Smooth muscle cell (in vitro differentiated cells): ENCODE measurements around the gene ADCK1. TPM values are rescaled to one million over a fixed set of nuclear protein-coding genes. Genes with fewer than 3 reads are reported as not detected.

Experiments used
- DNase-seq: peaks from one replicate; lab custom pipeline; 2025; ENCODE audit not compliant: unreplicated experiment; lab: John Stamatoyannopoulos, UW
- H2AFZ ChIP-seq: fragments of 200-600 bp; sonication (generic); 2 replicates; pipeline ENCODE4 v1.6.0; 2016; ENCODE audit warnings: antibody characterized with exemption, low read depth, mild to moderate bottlenecking
- H3F3A ChIP-seq: fragments of 200-600 bp; sonication (generic); 2 replicates; pipeline ENCODE4 v1.6.0; 2017; ENCODE audit warnings: antibody characterized with exemption, low read depth
- H3K27ac ChIP-seq: fragments of 200-600 bp; sonication (generic); 2 replicates; pipeline ENCODE4 v1.5.1; 2016; ENCODE audit warnings: low read depth, mild to moderate bottlenecking
- H3K27me3 ChIP-seq: fragments of 200-600 bp; sonication (generic); 2 replicates; pipeline ENCODE4 v1.6.1; 2016; ENCODE audit warnings: low read depth, mild to moderate bottlenecking
- H3K36me3 ChIP-seq: fragments of 200-600 bp; sonication (generic); 2 replicates; pipeline ENCODE4 v1.5.1; 2016; ENCODE audit warnings: low read depth
- H3K4me1 ChIP-seq: fragments of 200-600 bp; sonication (generic); 2 replicates; pipeline ENCODE4 v1.5.1; 2016; ENCODE audit warnings: low read depth
- H3K4me2 ChIP-seq: fragments of 200-600 bp; sonication (generic); 2 replicates; pipeline ENCODE4 v1.6.0; 2016; ENCODE audit warnings: mild to moderate bottlenecking
- H3K4me3 ChIP-seq: fragments of 200-600 bp; sonication (generic); 2 replicates; pipeline ENCODE4 v1.5.1; 2016; ENCODE audit warnings: mild to moderate bottlenecking
- H3K79me2 ChIP-seq: fragments of 200-600 bp; sonication (generic); 2 replicates; pipeline ENCODE4 v1.6.0; 2016; ENCODE audit warnings: low read depth, mild to moderate bottlenecking
- H3K9ac ChIP-seq: fragments of 200-600 bp; sonication (generic); 2 replicates; pipeline ENCODE4 v1.6.0; 2016; ENCODE audit warnings: low read depth
- H3K9me3 ChIP-seq: fragments of 200-600 bp; sonication (generic); replicated peaks from 2 replicates; pipeline ENCODE4 v1.5.1; 2016; ENCODE audit warnings: low read depth
- H4K20me1 ChIP-seq: fragments of 200-600 bp; sonication (generic); 2 replicates; pipeline ENCODE4 v1.6.0; 2016; ENCODE audit warnings: low read depth
- CTCF ChIP-seq: fragments of 200-600 bp; sonication (generic); IDR thresholded peaks from 2 replicates; pipeline ENCODE4 v1.5.1; 2017; ENCODE audit warnings: borderline replicate concordance, mild to moderate bottlenecking, antibody characterized with exemption; ENCODE audit not compliant: insufficient read depth, poor library complexity, severe bottlenecking
- WGBS: methylation state at CpG from one replicate; pipeline ENCODE4 v1.1.7; 2016; ENCODE audit warnings: low lambda C conversion rate; 5-methylcytosine and 5-hydroxymethylcytosine counted together
- polyA plus RNA-seq: library from polyadenylated mRNA; unstranded; fragments of >200 nt; fragmentation: Nextera tagmentation; extraction: Ambion mirVana; gene quantifications from 2 replicates; pipeline ENCODE4 v1.2.1, GENCODE V29; 2016
- total RNA-seq: library from RNA; depleted of rRNA; stranded (reverse); fragments of >200 nt; gene quantifications from 2 replicates; pipeline ENCODE4 v1.2.3, GENCODE V29; 2014

ADCK1 gene
- total and polyA plus RNA-seq, 2 experiments from 2014 or later = 4.2 to 5.1 TPM

DNA sequence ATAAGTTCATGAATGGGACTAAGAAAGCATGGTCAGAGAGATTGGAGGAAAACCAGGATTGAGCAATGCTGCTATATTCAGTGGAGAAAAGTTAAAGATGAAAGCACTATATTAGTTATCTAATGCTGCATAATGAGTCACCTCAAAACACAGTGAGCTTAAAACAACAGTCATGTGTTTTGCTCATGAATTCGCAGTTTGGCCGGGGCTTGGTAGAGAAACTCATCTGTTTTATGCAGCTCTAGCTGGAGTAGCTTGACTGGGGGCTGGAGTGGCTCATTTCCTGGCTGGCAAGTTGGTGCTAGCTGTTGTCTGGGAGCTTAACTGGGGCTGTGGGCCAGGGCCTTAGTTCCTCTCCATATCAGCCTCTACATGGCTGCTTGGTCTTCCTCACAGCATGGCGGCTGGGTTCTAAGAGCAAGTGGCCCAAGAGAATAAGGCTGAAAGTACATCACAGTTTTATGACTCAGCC lies 90.1 kb downstream of the ADCK1 start:
- Histone ChIP-seq H3K9ac (no peak overlapping the region), H3K36me3 (no peaks in the 10 kb centered on the region), H3K4me2 (no peak overlapping the region), H3K4me1 (no peaks in the 10 kb centered on the region), H4K20me1 (no peaks in the 10 kb centered on the region), H3K27ac (no peak overlapping the region), H3K9me3 (no peaks in the 10 kb centered on the region), H3K27me3 (no peaks in the 10 kb centered on the region), H2AFZ (no peak overlapping the region), H3K79me2 (no peaks in the 10 kb centered on the region), H3K4me3 (no peak overlapping the region), H3F3A (no peaks in the 10 kb centered on the region)
- 64% methylated on average over 3 of the region's 3 CpGs for WGBS
- no peak for TF ChIP-seq CTCF
- no peak for DNase-seq

DNA sequence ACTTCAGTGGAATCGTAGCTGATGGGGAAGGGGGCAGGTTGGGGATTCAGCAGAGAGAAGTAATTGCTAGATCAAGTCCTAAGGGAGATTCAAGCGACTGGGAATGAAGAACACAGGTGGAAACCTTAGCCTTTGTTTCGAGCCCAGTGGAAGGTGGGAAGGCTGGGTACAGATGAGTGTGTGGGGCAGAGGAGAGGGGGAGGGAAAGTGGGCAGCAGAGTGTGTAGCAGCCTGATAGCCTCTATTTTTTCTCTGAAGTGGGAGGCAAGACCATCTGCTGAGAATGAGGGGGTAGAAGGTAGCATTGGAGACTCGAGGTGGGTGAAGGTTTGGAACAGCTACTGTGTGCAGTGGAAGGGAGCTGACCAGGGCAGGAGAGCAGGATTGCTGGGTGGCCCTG lies 91.0 kb downstream of the ADCK1 start:
- no peak overlapping the region for H2AFZ ChIP-seq
- TF ChIP-seq CTCF = no peak
- no peaks in the 10 kb centered on the region for H3K9me3 ChIP-seq
- WGBS = 93% methylated on average over 4 of the region's 4 CpGs
- DNase-seq = no peak
- H3K4me1 ChIP-seq = no peaks in the 10 kb centered on the region
- H3K27ac ChIP-seq = no peak overlapping the region
- H3K27me3 ChIP-seq = no peaks in the 10 kb centered on the region
- H3K79me2 ChIP-seq = no peaks in the 10 kb centered on the region
- H4K20me1 ChIP-seq = no peaks in the 10 kb centered on the region
- H3K9ac ChIP-seq = no peak overlapping the region
- no peak overlapping the region for H3K4me2 ChIP-seq
- H3K36me3 ChIP-seq = no peaks in the 10 kb centered on the region
- no peak overlapping the region for H3K4me3 ChIP-seq
- no peaks in the 10 kb centered on the region for H3F3A ChIP-seq

DNA sequence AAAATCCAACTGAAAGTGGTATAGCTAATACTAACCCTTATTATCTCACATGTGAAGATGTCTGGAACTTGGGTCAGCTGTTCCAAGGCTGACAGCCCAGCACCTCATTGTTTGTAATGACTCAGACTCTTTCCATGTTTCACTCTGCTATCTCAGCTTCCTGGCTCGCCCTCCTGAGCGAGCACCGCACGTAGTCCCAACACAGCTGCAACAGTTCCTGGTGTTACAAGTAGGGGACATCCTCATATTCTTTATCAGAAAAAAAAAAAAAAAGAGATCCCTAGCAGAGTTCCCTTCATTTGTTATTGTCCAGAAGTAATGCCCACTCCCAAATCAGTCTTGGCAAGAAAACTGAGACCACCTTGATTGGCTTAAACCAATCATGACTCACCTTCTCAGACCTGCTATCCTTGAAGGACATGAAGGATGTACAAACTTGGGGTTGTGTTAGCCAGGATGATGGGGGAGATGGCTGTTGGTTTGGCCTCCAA lies 92.5 kb downstream of the ADCK1 start:
- no peak overlapping the region for H3K9ac ChIP-seq
- DNase-seq = no peak
- WGBS = 71% methylated on average over 4 of the region's 4 CpGs

More for the DNA sequence above, 92.5 kb downstream of the ADCK1 start:
- Histone ChIP-seq H3K36me3 (no peaks in the 10 kb centered on the region), H4K20me1 (no peaks in the 10 kb centered on the region), H3K4me3 (no peak overlapping the region), H3F3A (no peaks in the 10 kb centered on the region), H3K9me3 (no peaks in the 10 kb centered on the region), H3K27me3 (no peaks in the 10 kb centered on the region), H2AFZ (no peak overlapping the region), H3K79me2 (no peaks in the 10 kb centered on the region), H3K4me1 (no peaks in the 10 kb centered on the region), H3K27ac (no peak overlapping the region), H3K4me2 (no peak overlapping the region)
- no peak for TF ChIP-seq CTCF
